ENCODE data around the gene MBD3.

GRCh38 chr19:1579222-1579621, 13.4 kb downstream of the MBD3 start:
- TF ChIP-seq POLR2AphosphoS5 (IDR thresholded peaks at IDR 0.05; ENCODE audit: low read depth, low read length) (no peak), REST (IDR thresholded peaks at IDR 0.05; ENCODE audit: insufficient read depth in 1 of 2, low read depth in 2 of 2, low read length in 2 of 2) (no peak), TAF1 (IDR thresholded peaks at IDR 0.05; ENCODE audit: borderline replicate concordance, insufficient read depth, low read length) (no peak), SIN3A (IDR thresholded peaks at IDR 0.05; ENCODE audit: borderline replicate concordance, insufficient read depth, low read length) (no peak)

All from PFSK-1 (cell line).